22Rv1 (cell line): ENCODE measurements around the gene GPR45.

ENCODE experiments used
- ZFX ChIP-seq: fragments of 450-650 bp; IDR thresholded peaks from 2 replicates; pipeline ENCODE4 v1.6.1; 2017; ENCODE audit warnings: antibody characterized with exemption, borderline replicate concordance
- TF ChIP-seq, protein P1 (sequence below): fragments of 450-650 bp; IDR thresholded peaks from 2 replicates; pipeline ENCODE4 v1.5.1; 2017; ENCODE audit warnings: mild to moderate bottlenecking

DNA sequence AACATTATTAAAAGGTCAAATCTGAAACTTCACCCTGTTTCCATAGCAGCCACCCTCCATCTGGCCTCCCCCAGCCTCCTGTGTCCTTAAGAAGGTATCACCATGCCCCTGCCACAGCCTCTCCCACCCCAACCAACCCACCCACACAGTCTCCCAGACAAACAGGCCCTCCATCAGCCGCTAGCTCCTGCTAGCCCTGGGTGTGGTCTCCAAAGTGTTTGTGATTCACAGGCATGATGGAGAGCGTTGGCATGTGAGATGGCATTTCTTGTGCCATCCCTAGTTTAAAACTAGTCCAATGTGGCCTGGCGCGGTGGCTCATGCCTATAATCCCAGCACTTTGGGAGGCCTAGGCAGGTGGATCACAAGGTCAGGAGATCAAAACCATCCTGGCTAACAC lies 44.9 kb upstream of the GPR45 start:
- TF ChIP-seq, protein P1, sequence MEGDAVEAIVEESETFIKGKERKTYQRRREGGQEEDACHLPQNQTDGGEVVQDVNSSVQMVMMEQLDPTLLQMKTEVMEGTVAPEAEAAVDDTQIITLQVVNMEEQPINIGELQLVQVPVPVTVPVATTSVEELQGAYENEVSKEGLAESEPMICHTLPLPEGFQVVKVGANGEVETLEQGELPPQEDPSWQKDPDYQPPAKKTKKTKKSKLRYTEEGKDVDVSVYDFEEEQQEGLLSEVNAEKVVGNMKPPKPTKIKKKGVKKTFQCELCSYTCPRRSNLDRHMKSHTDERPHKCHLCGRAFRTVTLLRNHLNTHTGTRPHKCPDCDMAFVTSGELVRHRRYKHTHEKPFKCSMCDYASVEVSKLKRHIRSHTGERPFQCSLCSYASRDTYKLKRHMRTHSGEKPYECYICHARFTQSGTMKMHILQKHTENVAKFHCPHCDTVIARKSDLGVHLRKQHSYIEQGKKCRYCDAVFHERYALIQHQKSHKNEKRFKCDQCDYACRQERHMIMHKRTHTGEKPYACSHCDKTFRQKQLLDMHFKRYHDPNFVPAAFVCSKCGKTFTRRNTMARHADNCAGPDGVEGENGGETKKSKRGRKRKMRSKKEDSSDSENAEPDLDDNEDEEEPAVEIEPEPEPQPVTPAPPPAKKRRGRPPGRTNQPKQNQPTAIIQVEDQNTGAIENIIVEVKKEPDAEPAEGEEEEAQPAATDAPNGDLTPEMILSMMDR = no peak
- TF ChIP-seq ZFX = no peak
